ENCODE data around the gene MAP3K7.

The MAP3K7 gene

DNA sequence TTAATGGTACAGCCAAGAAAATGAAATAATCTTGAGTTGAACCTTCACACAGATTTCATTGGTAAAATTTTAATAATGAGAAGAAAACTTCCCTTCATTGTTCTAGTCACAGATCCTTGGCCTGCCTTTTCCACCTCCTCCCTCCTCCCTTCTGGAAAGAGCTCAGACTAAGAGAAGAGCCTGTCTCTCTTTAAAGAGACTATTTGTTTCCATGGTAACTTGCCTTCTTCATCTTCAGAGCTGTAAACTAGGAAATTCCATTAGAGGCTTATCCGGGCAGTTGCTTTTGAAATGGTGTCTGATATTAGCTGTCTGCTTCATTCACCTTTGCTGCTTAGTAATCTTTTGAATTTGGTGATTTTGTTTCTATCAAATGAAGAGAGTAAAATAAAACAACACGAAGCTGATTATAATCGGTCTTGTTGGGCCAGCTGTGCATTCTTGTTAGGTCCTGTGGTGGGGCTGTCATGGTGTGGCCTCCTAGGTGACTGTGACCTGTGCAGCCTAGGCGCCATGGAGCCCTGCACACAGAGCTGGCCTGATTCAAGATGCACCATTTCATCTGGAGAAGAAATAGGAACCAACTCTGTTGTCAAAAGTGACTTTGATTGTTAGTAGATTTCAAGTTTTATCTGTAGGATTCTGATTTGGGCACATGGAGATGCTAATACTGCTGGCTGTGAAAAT is 96.7 kb downstream of the MAP3K7 start:
- Histone ChIP-seq H3K4me1 (ENCODE audit: control insufficient read depth in 1 of 2, insufficient read depth in 2 of 2, low read length in 2 of 2) (no peaks in the 10 kb centered on the region), H3K9ac (ENCODE audit: low read depth in 1 of 2, low read length in 2 of 2) (no peak overlapping the region), H3K36me3 (ENCODE audit: control insufficient read depth in 1 of 2, insufficient read depth in 2 of 2, low read length in 2 of 2) (no peaks in the 10 kb centered on the region), H3K27me3 (ENCODE audit: control insufficient read depth in 1 of 2, insufficient read depth in 2 of 2, low read length in 2 of 2) (peaks cover 0 to 2% of the 10 kb centered on the region in 2 donors), H3K4me3 (ENCODE audit: low read depth in 1 of 2, low read length in 2 of 2) (no peak overlapping the region), H3K27ac (ENCODE audit: low read depth, low read length) (no peak overlapping the region), H3K9me3 (ENCODE audit: control insufficient read depth in 1 of 2, low read length in 2 of 2) (no peaks in the 10 kb centered on the region)

DNA sequence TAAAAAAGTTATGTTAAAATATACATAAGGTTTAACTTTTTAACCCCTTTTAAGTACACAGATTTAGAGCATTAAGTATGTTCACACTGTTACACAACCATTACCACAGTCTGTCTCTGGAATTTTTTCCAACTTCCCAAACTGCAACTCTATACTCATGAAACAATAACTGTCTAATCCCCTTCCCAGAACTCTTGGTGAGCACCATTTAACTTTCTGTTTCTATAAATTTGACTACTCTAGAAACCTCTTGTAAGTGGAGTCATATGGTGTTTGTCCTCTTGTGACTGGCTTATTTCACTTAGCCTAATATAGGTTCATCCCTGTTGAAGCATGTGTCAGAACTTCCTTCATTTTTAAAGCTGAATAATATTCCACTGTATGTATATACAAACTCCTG is 98.1 kb downstream of the MAP3K7 start:
- Histone ChIP-seq H3K4me1 (ENCODE audit: control insufficient read depth in 1 of 2, insufficient read depth in 2 of 2, low read length in 2 of 2) (no peaks in the 10 kb centered on the region), H3K36me3 (ENCODE audit: control insufficient read depth in 1 of 2, insufficient read depth in 2 of 2, low read length in 2 of 2) (no peaks in the 10 kb centered on the region), H3K9ac (ENCODE audit: low read depth in 1 of 2, low read length in 2 of 2) (no peak overlapping the region), H3K4me3 (ENCODE audit: low read depth in 1 of 2, low read length in 2 of 2) (no peak overlapping the region), H3K9me3 (ENCODE audit: control insufficient read depth in 1 of 2, low read length in 2 of 2) (no peaks in the 10 kb centered on the region), H3K27me3 (ENCODE audit: control insufficient read depth in 1 of 2, insufficient read depth in 2 of 2, low read length in 2 of 2) (no peaks in the 10 kb centered on the region), H3K27ac (ENCODE audit: low read depth, low read length) (no peak overlapping the region)

GRCh38 chr6:90485635-90486277 is 101.1 kb downstream of the MAP3K7 start:
- Histone ChIP-seq H3K27me3 (ENCODE audit: control insufficient read depth in 1 of 2, insufficient read depth in 2 of 2, low read length in 2 of 2) (no peaks in the 10 kb centered on the region), H3K9ac (ENCODE audit: low read depth in 1 of 2, low read length in 2 of 2) (no peak overlapping the region), H3K27ac (ENCODE audit: low read depth, low read length) (no peak overlapping the region), H3K4me3 (ENCODE audit: low read depth in 1 of 2, low read length in 2 of 2) (no peak overlapping the region), H3K36me3 (ENCODE audit: control insufficient read depth in 1 of 2, insufficient read depth in 2 of 2, low read length in 2 of 2) (no peaks in the 10 kb centered on the region), H3K4me1 (ENCODE audit: control insufficient read depth in 1 of 2, insufficient read depth in 2 of 2, low read length in 2 of 2) (no peaks in the 10 kb centered on the region), H3K9me3 (ENCODE audit: control insufficient read depth in 1 of 2, low read length in 2 of 2) (no peaks in the 10 kb centered on the region)

DNA sequence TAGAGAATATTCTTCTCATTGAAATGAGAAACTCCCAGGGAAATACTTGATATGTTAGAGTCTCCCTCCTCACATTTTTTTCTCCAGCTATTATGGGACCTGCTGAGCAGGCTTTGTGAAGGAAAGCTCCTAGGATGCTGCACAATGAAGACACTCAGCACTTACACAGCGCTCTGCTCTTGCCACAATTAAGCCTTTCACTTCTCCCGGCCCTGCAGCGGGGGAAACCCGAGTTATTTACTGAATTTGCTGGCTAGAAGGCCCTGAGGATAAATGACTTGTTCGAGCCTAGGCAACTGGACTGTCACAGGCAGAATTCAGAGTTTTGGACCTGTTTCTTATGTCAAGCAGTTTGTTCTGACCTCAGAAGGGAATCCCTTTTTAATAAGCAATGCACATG is 102.0 kb downstream of the MAP3K7 start:
- Histone ChIP-seq H3K4me1 (ENCODE audit: control insufficient read depth in 1 of 2, insufficient read depth in 2 of 2, low read length in 2 of 2) (no peaks in the 10 kb centered on the region), H3K4me3 (ENCODE audit: low read depth in 1 of 2, low read length in 2 of 2) (no peak overlapping the region), H3K9ac (ENCODE audit: low read depth in 1 of 2, low read length in 2 of 2) (no peak overlapping the region), H3K27me3 (ENCODE audit: control insufficient read depth in 1 of 2, insufficient read depth in 2 of 2, low read length in 2 of 2) (no peaks in the 10 kb centered on the region), H3K27ac (ENCODE audit: low read depth, low read length) (no peak overlapping the region), H3K36me3 (ENCODE audit: control insufficient read depth in 1 of 2, insufficient read depth in 2 of 2, low read length in 2 of 2) (no peaks in the 10 kb centered on the region), H3K9me3 (ENCODE audit: control insufficient read depth in 1 of 2, low read length in 2 of 2) (no peaks in the 10 kb centered on the region)

DNA sequence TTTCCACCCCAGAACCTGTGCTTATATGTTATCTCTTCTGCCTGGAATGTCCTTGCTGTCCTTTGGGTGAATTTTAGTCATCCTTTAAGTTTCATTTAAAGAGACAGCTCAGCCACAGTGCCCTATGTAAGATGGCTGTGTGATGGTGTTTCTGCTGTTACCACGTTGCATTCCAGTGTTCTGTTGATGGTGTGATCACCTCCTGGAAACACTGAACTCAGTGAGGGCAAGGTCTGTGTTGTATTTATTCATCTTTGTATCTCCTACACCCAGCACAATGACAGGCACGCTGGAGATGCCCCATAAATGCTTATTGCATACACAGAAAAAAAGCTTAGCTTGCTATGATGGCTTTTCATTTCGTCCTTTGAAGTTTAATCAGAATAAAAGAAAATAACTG is 102.5 kb downstream of the MAP3K7 start:
- Histone ChIP-seq H3K36me3 (ENCODE audit: control insufficient read depth in 1 of 2, insufficient read depth in 2 of 2, low read length in 2 of 2) (no peaks in the 10 kb centered on the region), H3K27ac (ENCODE audit: low read depth, low read length) (no peak overlapping the region), H3K4me3 (ENCODE audit: low read depth in 1 of 2, low read length in 2 of 2) (no peak overlapping the region), H3K4me1 (ENCODE audit: control insufficient read depth in 1 of 2, insufficient read depth in 2 of 2, low read length in 2 of 2) (no peaks in the 10 kb centered on the region), H3K9ac (ENCODE audit: low read depth in 1 of 2, low read length in 2 of 2) (no peak overlapping the region), H3K9me3 (ENCODE audit: control insufficient read depth in 1 of 2, low read length in 2 of 2) (no peaks in the 10 kb centered on the region), H3K27me3 (ENCODE audit: control insufficient read depth in 1 of 2, insufficient read depth in 2 of 2, low read length in 2 of 2) (no peaks in the 10 kb centered on the region)

DNA sequence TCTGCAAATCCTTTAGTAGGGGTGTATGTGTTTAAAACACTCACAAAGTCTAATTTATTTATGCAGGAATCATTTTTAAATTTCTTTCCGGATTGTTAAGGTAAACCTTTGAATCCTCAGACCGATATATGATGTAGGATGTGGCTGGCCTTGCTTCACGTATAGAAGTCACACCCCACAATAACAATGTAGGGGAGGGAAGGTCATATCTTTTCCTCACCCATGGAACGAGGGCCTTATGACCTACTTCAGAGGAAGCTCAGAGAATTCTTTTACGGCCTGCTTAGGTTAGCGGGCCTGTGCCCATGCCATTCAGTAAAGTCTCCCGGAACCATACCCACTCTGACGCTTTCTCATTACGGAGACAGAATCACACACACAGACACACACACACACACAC is 102.9 kb downstream of the MAP3K7 start:
- Histone ChIP-seq H3K27me3 (ENCODE audit: control insufficient read depth in 1 of 2, insufficient read depth in 2 of 2, low read length in 2 of 2) (no peaks in the 10 kb centered on the region), H3K4me3 (ENCODE audit: low read depth in 1 of 2, low read length in 2 of 2) (no peak overlapping the region), H3K9me3 (ENCODE audit: control insufficient read depth in 1 of 2, low read length in 2 of 2) (no peaks in the 10 kb centered on the region), H3K9ac (ENCODE audit: low read depth in 1 of 2, low read length in 2 of 2) (no peak overlapping the region), H3K36me3 (ENCODE audit: control insufficient read depth in 1 of 2, insufficient read depth in 2 of 2, low read length in 2 of 2) (no peaks in the 10 kb centered on the region), H3K4me1 (ENCODE audit: control insufficient read depth in 1 of 2, insufficient read depth in 2 of 2, low read length in 2 of 2) (peaks cover 0 to 3% of the 10 kb centered on the region in 2 donors), H3K27ac (ENCODE audit: low read depth, low read length) (no peak overlapping the region)

GRCh38 chr6:90483116-90483839 is 103.6 kb downstream of the MAP3K7 start:
- H3K4me1 ChIP-seq (ENCODE audit: control insufficient read depth in 1 of 2, insufficient read depth in 2 of 2, low read length in 2 of 2), result peaks cover 0 to 4% of the 10 kb centered on the region in 2 donors
- no peak overlapping the region for H3K27ac ChIP-seq (ENCODE audit: low read depth, low read length)
- no peaks in the 10 kb centered on the region for H3K27me3 ChIP-seq (ENCODE audit: control insufficient read depth in 1 of 2, insufficient read depth in 2 of 2, low read length in 2 of 2)
- no peak overlapping the region for H3K4me3 ChIP-seq (ENCODE audit: low read depth in 1 of 2, low read length in 2 of 2)
- H3K9ac ChIP-seq (ENCODE audit: low read depth in 1 of 2, low read length in 2 of 2), result no peak overlapping the region
- no peaks in the 10 kb centered on the region for H3K36me3 ChIP-seq (ENCODE audit: control insufficient read depth in 1 of 2, insufficient read depth in 2 of 2, low read length in 2 of 2)
- no peaks in the 10 kb centered on the region for H3K9me3 ChIP-seq (ENCODE audit: control insufficient read depth in 1 of 2, low read length in 2 of 2)

DNA sequence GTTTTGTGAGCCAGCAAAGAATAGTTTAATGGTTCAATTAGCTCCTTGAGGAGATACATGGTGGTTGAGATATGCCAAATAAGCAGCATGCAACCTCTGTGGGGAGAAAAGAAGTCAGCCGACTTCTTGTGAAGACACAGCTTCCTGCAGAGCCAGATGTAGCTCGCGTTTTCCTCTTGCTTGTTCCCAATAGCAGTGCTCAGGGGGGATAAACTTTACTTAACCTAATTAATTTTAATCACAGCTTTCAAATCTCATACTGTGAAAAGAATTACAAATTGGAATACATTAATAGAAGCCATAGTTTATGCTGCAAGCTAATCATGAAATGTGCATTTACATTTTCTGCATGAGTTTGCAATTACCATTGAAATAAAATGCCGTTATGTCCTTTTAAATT is 106.2 kb downstream of the MAP3K7 start:
- Histone ChIP-seq H3K27ac (ENCODE audit: low read depth, low read length) (no peak overlapping the region), H3K27me3 (ENCODE audit: control insufficient read depth in 1 of 2, insufficient read depth in 2 of 2, low read length in 2 of 2) (no peaks in the 10 kb centered on the region), H3K4me1 (ENCODE audit: control insufficient read depth in 1 of 2, insufficient read depth in 2 of 2, low read length in 2 of 2) (peaks cover 0 to 4% of the 10 kb centered on the region in 2 donors), H3K9ac (ENCODE audit: low read depth in 1 of 2, low read length in 2 of 2) (no peak overlapping the region), H3K36me3 (ENCODE audit: control insufficient read depth in 1 of 2, insufficient read depth in 2 of 2, low read length in 2 of 2) (no peaks in the 10 kb centered on the region), H3K9me3 (ENCODE audit: control insufficient read depth in 1 of 2, low read length in 2 of 2) (no peaks in the 10 kb centered on the region), H3K4me3 (ENCODE audit: low read depth in 1 of 2, low read length in 2 of 2) (no peak overlapping the region)

GRCh38 chr6:90479603-90479926 is 107.3 kb downstream of the MAP3K7 start:
- Histone ChIP-seq H3K9me3 (ENCODE audit: control insufficient read depth in 1 of 2, low read length in 2 of 2) (no peaks in the 10 kb centered on the region), H3K9ac (ENCODE audit: low read depth in 1 of 2, low read length in 2 of 2) (no peak overlapping the region), H3K4me1 (ENCODE audit: control insufficient read depth in 1 of 2, insufficient read depth in 2 of 2, low read length in 2 of 2) (peaks cover 0 to 4% of the 10 kb centered on the region in 2 donors), H3K4me3 (ENCODE audit: low read depth in 1 of 2, low read length in 2 of 2) (no peak overlapping the region), H3K36me3 (ENCODE audit: control insufficient read depth in 1 of 2, insufficient read depth in 2 of 2, low read length in 2 of 2) (no peaks in the 10 kb centered on the region), H3K27ac (ENCODE audit: low read depth, low read length) (no peak overlapping the region), H3K27me3 (ENCODE audit: control insufficient read depth in 1 of 2, insufficient read depth in 2 of 2, low read length in 2 of 2) (no peaks in the 10 kb centered on the region)

- peaks cover 0 to 6% of the 10 kb centered on the region in 2 donors for H3K4me1 ChIP-seq (ENCODE audit: control insufficient read depth in 1 of 2, insufficient read depth in 2 of 2, low read length in 2 of 2)
- no peaks in the 10 kb centered on the region for H3K36me3 ChIP-seq (ENCODE audit: control insufficient read depth in 1 of 2, insufficient read depth in 2 of 2, low read length in 2 of 2)
- no peaks in the 10 kb centered on the region for H3K27me3 ChIP-seq (ENCODE audit: control insufficient read depth in 1 of 2, insufficient read depth in 2 of 2, low read length in 2 of 2)
- no peak overlapping the region for H3K4me3 ChIP-seq (ENCODE audit: low read depth in 1 of 2, low read length in 2 of 2)
- H3K9ac ChIP-seq (ENCODE audit: low read depth in 1 of 2, low read length in 2 of 2), result no peak overlapping the region
- no peaks in the 10 kb centered on the region for H3K9me3 ChIP-seq (ENCODE audit: control insufficient read depth in 1 of 2, low read length in 2 of 2)
- no peak overlapping the region for H3K27ac ChIP-seq (ENCODE audit: low read depth, low read length)
Measured at GRCh38 chr6:90478789-90479602, 107.9 kb downstream of the MAP3K7 start.
